ENCODE measurements around the gene LENG9. TPM values are rescaled to one million over a fixed set of nuclear protein-coding genes. Genes with fewer than 3 reads are reported as not detected.

The LENG9 gene
- total and polyA plus RNA-seq, 2 of the 13 experiments (the other 11 are each of a cell fraction or from before 2014, with no cell fraction given), result 0.75 to 2.9 TPM

GRCh38 chr19:54463531-54464043, at the start of gene LENG9 (continued):
- no peak for TF ChIP-seq ZNF512 (CRISPR knock-in tag; IDR thresholded peaks at IDR 0.05)
- TF ChIP-seq KLF9 (CRISPR knock-in tag; IDR thresholded peaks at IDR 0.05; ENCODE audit: low read depth), result no peak
- no peak for TF ChIP-seq POGZ (CRISPR knock-in tag; IDR thresholded peaks at IDR 0.05)
- no peak for TF ChIP-seq AKAP8 (CRISPR knock-in tag; IDR thresholded peaks at IDR 0.05)
- TF ChIP-seq, protein P1, sequence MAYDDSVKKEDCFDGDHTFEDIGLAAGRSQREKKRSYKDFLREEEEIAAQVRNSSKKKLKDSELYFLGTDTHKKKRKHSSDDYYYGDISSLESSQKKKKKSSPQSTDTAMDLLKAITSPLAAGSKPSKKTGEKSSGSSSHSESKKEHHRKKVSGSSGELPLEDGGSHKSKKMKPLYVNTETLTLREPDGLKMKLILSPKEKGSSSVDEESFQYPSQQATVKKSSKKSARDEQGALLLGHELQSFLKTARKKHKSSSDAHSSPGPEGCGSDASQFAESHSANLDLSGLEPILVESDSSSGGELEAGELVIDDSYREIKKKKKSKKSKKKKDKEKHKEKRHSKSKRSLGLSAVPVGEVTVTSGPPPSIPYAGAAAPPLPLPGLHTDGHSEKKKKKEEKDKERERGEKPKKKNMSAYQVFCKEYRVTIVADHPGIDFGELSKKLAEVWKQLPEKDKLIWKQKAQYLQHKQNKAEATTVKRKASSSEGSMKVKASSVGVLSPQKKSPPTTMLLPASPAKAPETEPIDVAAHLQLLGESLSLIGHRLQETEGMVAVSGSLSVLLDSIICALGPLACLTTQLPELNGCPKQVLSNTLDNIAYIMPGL (CRISPR knock-in tag; IDR thresholded peaks at IDR 0.05; ENCODE audit: borderline replicate concordance in 1 of 2, low read depth in 1 of 2), result peak in 1 of 2 experiments; percentile 43; a peak in 1 of 4 replicates
- no peak for TF ChIP-seq ZNF296 (CRISPR knock-in tag; conservative IDR thresholded peaks at IDR 0.05)
- TF ChIP-seq SNAI1 (CRISPR knock-in tag; IDR thresholded peaks at IDR 0.05; ENCODE audit: borderline replicate concordance), result no peak; the same call in 1 of the 2 replicates
- no peak for TF ChIP-seq RFX3 (CRISPR knock-in tag; IDR thresholded peaks at IDR 0.05)
- TF ChIP-seq GFI1 (CRISPR knock-in tag; IDR thresholded peaks at IDR 0.05; ENCODE audit: borderline replicate concordance), result no peak
- TF ChIP-seq BCL6 (CRISPR knock-in tag; IDR thresholded peaks at IDR 0.05), result 0 out of 2 replicates have a peak, but pooled peaks have one; percentile 22
- TF ChIP-seq YY1 (IDR thresholded peaks at IDR 0.05; ENCODE audit: insufficient read depth, insufficient replicate concordance, low read depth, low read length), result no peak
- no peak for TF ChIP-seq SCMH1 (CRISPR knock-in tag; IDR thresholded peaks at IDR 0.05; ENCODE audit: borderline replicate concordance)
- TF ChIP-seq, protein P2, sequence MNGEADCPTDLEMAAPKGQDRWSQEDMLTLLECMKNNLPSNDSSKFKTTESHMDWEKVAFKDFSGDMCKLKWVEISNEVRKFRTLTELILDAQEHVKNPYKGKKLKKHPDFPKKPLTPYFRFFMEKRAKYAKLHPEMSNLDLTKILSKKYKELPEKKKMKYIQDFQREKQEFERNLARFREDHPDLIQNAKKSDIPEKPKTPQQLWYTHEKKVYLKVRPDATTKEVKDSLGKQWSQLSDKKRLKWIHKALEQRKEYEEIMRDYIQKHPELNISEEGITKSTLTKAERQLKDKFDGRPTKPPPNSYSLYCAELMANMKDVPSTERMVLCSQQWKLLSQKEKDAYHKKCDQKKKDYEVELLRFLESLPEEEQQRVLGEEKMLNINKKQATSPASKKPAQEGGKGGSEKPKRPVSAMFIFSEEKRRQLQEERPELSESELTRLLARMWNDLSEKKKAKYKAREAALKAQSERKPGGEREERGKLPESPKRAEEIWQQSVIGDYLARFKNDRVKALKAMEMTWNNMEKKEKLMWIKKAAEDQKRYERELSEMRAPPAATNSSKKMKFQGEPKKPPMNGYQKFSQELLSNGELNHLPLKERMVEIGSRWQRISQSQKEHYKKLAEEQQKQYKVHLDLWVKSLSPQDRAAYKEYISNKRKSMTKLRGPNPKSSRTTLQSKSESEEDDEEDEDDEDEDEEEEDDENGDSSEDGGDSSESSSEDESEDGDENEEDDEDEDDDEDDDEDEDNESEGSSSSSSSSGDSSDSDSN (CRISPR knock-in tag; IDR thresholded peaks at IDR 0.05), result no peak
- TF ChIP-seq SIN3B (IDR thresholded peaks at IDR 0.05; ENCODE audit: low read length), result no peak
- TF ChIP-seq ZNF629 (CRISPR knock-in tag; conservative IDR thresholded peaks at IDR 0.05), result no peak
- TF ChIP-seq NFKB2 (CRISPR knock-in tag; IDR thresholded peaks at IDR 0.05; ENCODE audit: borderline replicate concordance), result no peak
- TF ChIP-seq, protein P3, sequence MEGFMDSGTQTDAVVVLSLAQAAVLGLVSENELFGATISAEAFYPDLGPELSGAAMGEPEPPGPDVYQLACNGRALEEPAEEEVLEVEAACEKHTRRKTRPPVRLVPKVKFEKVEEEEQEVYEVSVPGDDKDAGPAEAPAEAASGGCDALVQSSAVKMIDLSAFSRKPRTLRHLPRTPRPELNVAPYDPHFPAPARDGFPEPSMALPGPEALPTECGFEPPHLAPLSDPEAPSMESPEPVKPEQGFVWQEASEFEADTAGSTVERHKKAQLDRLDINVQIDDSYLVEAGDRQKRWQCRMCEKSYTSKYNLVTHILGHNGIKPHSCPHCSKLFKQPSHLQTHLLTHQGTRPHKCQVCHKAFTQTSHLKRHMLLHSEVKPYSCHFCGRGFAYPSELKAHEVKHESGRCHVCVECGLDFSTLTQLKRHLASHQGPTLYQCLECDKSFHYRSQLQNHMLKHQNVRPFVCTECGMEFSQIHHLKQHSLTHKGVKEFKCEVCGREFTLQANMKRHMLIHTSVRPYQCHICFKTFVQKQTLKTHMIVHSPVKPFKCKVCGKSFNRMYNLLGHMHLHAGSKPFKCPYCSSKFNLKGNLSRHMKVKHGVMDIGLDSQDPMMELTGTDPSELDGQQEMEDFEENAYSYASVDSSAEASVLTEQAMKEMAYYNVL (CRISPR knock-in tag; IDR thresholded peaks at IDR 0.05; ENCODE audit: borderline replicate concordance), result peak; percentile 24; the same call in 1 of the 2 replicates
- no peak for TF ChIP-seq MLLT10 (CRISPR knock-in tag; IDR thresholded peaks at IDR 0.05)
- TF ChIP-seq MAX (IDR thresholded peaks at IDR 0.05), result peak; percentile 82; the same call in 1 of the 2 replicates

All from HepG2 (cell line).